Measurements from ENCODE around the gene PRAMEF12.
"Not testable (repeated sequence)": the region's sequence is repeated elsewhere in the genome, so short reads cannot be mapped to it uniquely, and the experiment has no call there.

Gene PRAMEF12

GRCh38 chr1:12798911-12799310 lies 25.4 kb downstream of the PRAMEF12 start:
- Histone ChIP-seq H3K4me3 (ENCODE audit: low read depth in 1 of 2, low read length in 1 of 2) (no peak overlapping the region), H3K36me3 (no peaks in the 10 kb centered on the region), H3K4me1 (ENCODE audit: control insufficient read depth in 1 of 2, insufficient read depth in 1 of 2, low read depth in 1 of 2, low read length in 1 of 2) (no peaks in the 10 kb centered on the region), H3K27ac (no peak overlapping the region), H3K9me3 (no peaks in the 10 kb centered on the region), H3K27me3 (no peaks in the 10 kb centered on the region)
- no peak for TF ChIP-seq CTCF (IDR thresholded peaks at IDR 0.05)

DNA sequence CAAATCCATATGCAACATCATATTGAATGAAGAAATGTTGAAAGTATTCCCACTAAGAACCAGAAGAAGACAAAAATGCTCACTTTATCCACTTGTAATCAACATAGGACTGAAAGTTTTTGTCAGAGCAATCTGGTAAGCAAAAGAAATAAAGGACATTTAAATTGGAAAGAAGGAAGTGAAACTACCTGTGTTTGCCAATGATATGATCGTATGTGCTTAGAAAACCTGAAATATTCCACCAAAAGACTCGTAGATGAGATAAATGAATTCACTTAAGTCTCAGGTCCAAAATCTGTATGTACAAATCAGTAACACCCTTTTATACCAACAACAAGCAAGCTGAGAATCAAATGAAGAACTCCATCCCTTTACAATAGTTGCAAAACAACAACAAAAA lies 26.2 kb downstream of the PRAMEF12 start:
- H3K4me3 ChIP-seq (ENCODE audit: low read depth in 1 of 2, low read length in 1 of 2): no peak overlapping the region
- no peaks in the 10 kb centered on the region for H3K27me3 ChIP-seq
- H3K9me3 ChIP-seq: no peaks in the 10 kb centered on the region
- H3K27ac ChIP-seq: no peak overlapping the region
- no peaks in the 10 kb centered on the region for H3K36me3 ChIP-seq
- no peak for TF ChIP-seq CTCF (IDR thresholded peaks at IDR 0.05)
- no peaks in the 10 kb centered on the region for H3K4me1 ChIP-seq (ENCODE audit: control insufficient read depth in 1 of 2, insufficient read depth in 1 of 2, low read depth in 1 of 2, low read length in 1 of 2)

GRCh38 chr1:12809933-12810332 lies 36.4 kb downstream of the PRAMEF12 start:
- Histone ChIP-seq H3K4me3 (ENCODE audit: low read depth in 1 of 2, low read length in 1 of 2) (no peak overlapping the region), H3K27me3 (no peaks in the 10 kb centered on the region), H3K4me1 (ENCODE audit: control insufficient read depth in 1 of 2, insufficient read depth in 1 of 2, low read depth in 1 of 2, low read length in 1 of 2) (no peaks in the 10 kb centered on the region), H3K9me3 (no peaks in the 10 kb centered on the region), H3K36me3 (no peaks in the 10 kb centered on the region), H3K27ac (no peak overlapping the region)
- TF ChIP-seq CTCF (IDR thresholded peaks at IDR 0.05): no peak

DNA sequence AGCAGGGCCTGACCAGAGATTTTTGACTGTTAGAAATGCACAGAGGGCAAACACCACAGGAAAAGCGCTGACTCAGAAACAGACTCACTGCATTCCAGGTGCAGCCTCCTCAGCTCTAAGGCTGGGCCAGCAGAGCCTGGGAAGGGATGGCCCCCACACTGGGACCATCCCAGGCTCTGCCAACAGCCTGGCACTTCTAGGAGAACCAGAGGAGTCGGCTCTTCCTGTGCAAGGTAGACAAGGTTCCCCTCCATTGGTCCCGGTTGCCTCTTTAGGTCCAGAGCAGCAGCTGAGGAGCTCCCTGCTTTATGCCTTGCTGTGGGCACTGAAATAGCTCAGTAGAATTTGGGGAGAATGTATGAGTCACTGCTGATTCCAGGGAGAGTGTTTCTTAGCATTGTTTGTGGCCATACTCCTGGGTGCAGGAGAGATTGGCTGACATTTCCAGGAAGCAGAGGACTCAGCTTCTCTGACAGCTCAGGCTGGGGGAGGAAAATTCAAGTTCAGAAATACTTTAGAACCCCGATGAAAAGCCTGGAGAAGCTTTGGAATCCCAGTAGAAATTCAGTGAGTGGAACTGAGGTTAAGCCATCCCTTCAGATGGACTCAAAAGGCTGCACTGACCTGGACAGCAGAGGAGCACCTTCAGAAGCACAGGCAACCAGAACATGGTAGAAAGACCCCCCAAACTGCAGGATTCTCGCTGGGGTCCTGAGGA lies 37.3 kb downstream of the PRAMEF12 start:
- no peak overlapping the region for H3K27ac ChIP-seq
- H3K27me3 ChIP-seq: no peaks in the 10 kb centered on the region
- no peaks in the 10 kb centered on the region for H3K36me3 ChIP-seq
- no peak overlapping the region for H3K4me3 ChIP-seq (ENCODE audit: low read depth in 1 of 2, low read length in 1 of 2)
- no peak for TF ChIP-seq CTCF (IDR thresholded peaks at IDR 0.05)
- H3K4me1 ChIP-seq (ENCODE audit: control insufficient read depth in 1 of 2, insufficient read depth in 1 of 2, low read depth in 1 of 2, low read length in 1 of 2): no peaks in the 10 kb centered on the region
- H3K9me3 ChIP-seq: no peaks in the 10 kb centered on the region

DNA sequence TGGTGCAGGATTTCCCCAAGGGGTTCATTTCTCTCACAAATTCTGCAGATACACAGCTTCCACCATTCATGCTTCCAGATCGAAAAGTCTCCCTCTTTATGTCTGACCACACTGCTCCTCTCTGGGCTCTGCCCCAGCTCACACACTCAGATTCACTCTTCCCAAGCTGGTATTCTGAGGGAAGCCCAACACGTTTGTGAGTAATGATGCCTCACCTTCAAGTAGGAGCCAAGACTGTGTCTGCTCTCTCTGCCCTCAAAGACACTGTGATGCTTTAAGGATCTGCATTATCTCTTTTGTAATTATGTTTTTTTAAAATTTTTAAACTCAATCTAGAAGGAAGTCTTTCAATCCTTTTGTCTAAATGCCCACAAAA lies 37.9 kb downstream of the PRAMEF12 start:
- Histone ChIP-seq H3K4me3 (ENCODE audit: low read depth in 1 of 2, low read length in 1 of 2) (no peak overlapping the region), H3K27me3 (no peaks in the 10 kb centered on the region), H3K4me1 (ENCODE audit: control insufficient read depth in 1 of 2, insufficient read depth in 1 of 2, low read depth in 1 of 2, low read length in 1 of 2) (no peaks in the 10 kb centered on the region), H3K9me3 (no peaks in the 10 kb centered on the region), H3K27ac (no peak overlapping the region), H3K36me3 (no peaks in the 10 kb centered on the region)
- no peak for TF ChIP-seq CTCF (IDR thresholded peaks at IDR 0.05)

DNA sequence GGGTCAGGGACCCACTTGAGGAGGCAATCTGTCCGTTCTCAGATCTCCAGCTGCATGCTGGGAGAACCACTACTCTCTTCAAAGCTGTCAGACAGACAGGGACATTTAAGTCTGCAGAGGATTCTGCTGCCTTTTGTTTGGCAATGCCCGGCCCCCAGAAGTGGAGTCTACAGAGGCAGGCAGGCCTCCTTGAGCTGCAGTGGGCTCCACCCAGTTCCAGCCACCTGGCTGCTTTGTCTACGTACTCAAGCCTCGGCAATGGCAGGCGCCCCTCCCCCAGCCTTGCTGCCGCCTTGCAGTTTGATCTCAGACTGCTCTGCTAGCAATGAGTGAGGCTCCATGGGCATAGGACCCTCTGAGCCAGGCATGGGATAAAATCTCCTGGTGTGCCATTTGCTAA lies 45.5 kb downstream of the PRAMEF12 start:
- not testable (repeated sequence) for H3K4me1 ChIP-seq (ENCODE audit: control insufficient read depth in 1 of 2, insufficient read depth in 1 of 2, low read depth in 1 of 2, low read length in 1 of 2); H3K4me3 ChIP-seq (ENCODE audit: low read depth in 1 of 2, low read length in 1 of 2); H3K27ac ChIP-seq; H3K36me3 ChIP-seq; H3K27me3 ChIP-seq; H3K9me3 ChIP-seq

Data from neutrophil (primary cell).